Sciatic nerve (tissue), 2 donors: Measurements from ENCODE around the gene OAT. TPM values are rescaled to one million over a fixed set of nuclear protein-coding genes. Genes with fewer than 3 reads are reported as not detected.
"Not testable (repeated sequence)": the region's sequence is repeated elsewhere in the genome, so short reads cannot be mapped to it uniquely, and the experiment has no call there.

Experiments used
- ATAC-seq: fragments of 200-7000 bp; cut with Tn5 transposase; one replicate; pipeline ENCODE4 v1.9.1; 2020; ENCODE audit warnings: mild to moderate bottlenecking, moderate library complexity
- DNase-seq: peaks from one replicate; pipeline ENCODE4 v3.0.0-alpha.2; 2020; ENCODE audit warnings: low spot score
- intact Hi-C: fragments of 100-400 bp; cut with DNase I; formaldehyde crosslinking; loops from one replicate; pipeline ENCODE4 v1.14.2; 2022
- total RNA-seq: library from RNA; stranded (reverse); fragmentation: NEBNext Ultra II Directional; extraction: Animal tissue kit (Norgen Biotek cat#: 25700); gene quantifications from one replicate; pipeline ENCODE4 v1.2.1, GENCODE V29; 2021
- donor health status: DM: no; HTN: no; CAD: no.
- donor health status: DM: no; HTN: no; CAD: no.

The OAT gene
- total RNA-seq, 1 donor from 2014 or later = 104 TPM

DNA sequence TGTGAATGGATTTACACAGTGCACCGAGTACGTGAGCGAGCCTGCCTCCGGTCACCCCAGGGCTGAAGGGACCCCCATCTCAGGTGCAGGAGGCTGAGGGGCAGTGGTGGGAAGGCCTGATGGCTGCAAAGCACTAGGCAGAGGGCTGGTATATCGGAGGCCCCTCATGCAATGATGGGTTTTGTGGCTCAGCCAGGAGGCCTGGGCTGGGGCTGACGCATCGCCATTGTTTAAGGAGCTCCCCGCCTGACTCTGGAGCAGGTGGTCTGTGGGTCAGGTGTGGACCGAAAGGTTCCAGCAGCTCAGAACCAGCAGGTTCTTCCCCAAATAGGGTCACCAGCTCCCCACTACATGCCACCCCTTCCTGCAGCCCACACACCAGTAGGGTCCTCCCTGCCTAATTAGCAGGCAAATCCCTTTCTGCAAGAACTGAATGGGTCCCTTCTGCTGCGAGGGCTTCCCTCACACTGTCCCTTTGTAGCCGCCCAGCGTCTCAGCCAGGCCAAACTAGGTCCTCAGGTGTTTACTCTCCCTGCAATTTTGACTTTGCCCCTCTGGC is 33.0 kb downstream of the OAT start:
- ATAC-seq (no peak), DNase-seq (peak; percentile 19)
- intact Hi-C loops = loop anchor here (5.0 to 10.0 kb wide), 2 partner anchors 243 to 261 kb away; no protein-coding TSS in a partner anchor

- ATAC-seq (no peak), DNase-seq (peak; percentile 35)
- intact Hi-C loops = loop anchor here (5.0 to 10.0 kb wide), 2 partner anchors 242 to 260 kb away; no protein-coding TSS in a partner anchor
Observed at GRCh38 chr10:124384591-124385190, 34.0 kb downstream of the OAT start.

GRCh38 chr10:124384172-124384571 is 34.6 kb downstream of the OAT start:
- intact Hi-C loops = loop anchor here (10.0 kb wide), 1 partner anchor 259 kb away; no protein-coding TSS in a partner anchor
- ATAC-seq = no peak
- peak; percentile 30 for DNase-seq

GRCh38 chr10:124383496-124383895 is 35.2 kb downstream of the OAT start:
- ATAC-seq (no peak), DNase-seq (peak; percentile 45)
- intact Hi-C loops = loop anchor here (10.0 kb wide), 1 partner anchor 259 kb away; no protein-coding TSS in a partner anchor

GRCh38 chr10:124381011-124381611 is 37.6 kb downstream of the OAT start:
- intact Hi-C loops = loop anchor here (10.0 kb wide), 1 partner anchor 256 kb away; no protein-coding TSS in a partner anchor
- DNase-seq = peak; percentile 19
- no peak for ATAC-seq

DNA sequence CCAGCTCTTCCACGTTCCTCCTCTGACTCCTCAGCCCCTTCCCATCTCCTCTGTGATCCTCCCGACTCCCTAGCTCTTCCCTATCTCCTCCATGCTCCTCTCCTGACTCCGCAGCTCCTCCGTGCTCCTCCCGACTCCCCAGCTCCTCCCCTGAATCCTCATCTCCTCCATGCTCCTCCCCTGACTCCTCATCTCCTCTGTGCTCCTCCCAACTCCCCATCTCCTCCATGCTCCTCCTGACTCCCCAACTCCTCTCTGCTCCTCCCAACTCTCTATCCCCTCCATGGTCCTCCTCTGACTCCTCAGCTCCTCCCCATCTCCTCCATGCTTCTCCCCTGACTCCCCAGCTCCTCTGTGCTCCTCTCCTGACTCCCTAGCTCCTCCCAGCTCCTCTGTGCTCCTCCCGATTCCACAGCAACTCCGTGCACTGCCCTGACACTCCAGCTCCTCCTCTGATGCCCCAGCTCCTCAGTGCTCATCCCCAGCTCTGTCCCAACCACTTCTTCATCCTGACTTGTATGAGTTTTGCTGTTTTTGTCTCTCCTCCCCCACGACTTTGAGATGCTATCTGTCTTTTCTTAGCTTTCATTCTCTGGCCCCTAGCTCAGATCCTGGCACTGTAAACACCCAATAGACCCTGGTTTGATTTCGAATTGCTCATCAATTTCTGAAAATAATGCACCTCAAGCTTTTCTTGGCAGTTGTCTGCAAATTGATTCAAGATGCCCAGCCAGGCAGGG is 38.3 kb downstream of the OAT start:
- DNase-seq = no peak
- intact Hi-C loops = loop anchor here (10.0 kb wide), 1 partner anchor 256 kb away; no protein-coding TSS in a partner anchor
- no peak for ATAC-seq

DNA sequence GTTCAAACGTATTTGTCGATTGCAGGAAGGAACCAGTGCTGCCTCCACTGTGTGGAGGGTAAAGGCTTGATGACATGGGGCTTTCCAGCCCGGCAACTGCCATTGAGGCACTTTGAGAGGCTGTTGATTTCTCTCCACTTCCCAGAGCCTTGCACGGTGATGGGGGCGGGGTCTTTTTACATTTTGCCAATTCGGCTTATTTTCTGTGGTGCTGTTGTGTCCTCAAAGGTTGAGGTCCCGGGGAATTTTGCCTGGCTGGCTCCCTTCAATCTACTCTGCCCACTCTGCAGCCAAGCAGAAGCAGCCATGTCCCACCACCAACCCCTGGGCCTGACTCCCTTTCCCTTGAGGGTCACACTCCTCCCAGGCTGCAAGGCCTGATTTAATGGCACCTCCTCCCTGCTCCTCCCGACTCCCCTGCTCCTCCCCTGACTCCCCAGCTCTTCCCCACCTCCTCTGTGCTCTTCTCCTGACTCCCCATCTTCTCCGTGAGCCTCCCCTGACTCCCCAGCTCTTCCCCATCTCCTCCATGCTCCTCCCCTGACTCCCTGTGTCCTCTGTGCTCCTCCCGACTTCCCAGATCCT is 39.0 kb downstream of the OAT start:
- intact Hi-C loops = loop anchor here (10.0 kb wide), 1 partner anchor 255 kb away; no protein-coding TSS in a partner anchor
- DNase-seq (no peak), ATAC-seq (no peak)

DNA sequence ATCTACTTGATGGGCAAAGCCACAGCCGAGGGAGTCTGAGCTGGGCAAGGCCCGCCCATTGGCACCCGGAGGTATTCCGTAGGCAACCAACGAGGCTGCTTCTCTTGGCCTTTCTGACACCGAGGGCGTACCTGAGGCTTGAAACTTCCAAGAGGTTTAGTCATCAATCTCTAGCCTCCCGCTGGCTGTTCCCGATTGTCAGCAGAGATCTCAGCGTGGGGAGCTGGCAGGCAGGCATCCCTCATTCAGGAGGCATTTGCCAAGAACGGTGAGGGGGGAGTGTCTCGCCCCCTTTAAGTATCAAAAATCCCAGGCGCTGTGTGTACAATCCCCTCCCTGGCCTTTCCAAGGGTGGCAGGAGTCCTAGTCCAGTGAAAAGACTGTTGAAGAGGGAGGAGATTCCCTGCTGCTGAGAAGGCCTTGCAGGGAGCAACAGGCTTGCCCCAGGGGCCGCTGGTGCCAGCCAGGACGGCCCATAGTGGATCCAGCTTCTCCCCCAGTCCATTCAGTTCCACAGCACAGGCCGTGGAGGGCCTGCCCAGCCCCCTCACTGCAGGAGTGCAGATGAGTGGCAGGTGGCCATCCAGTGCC is 39.7 kb downstream of the OAT start:
- DNase-seq (no peak), ATAC-seq (no peak)
- intact Hi-C loops = no loop called here

DNA sequence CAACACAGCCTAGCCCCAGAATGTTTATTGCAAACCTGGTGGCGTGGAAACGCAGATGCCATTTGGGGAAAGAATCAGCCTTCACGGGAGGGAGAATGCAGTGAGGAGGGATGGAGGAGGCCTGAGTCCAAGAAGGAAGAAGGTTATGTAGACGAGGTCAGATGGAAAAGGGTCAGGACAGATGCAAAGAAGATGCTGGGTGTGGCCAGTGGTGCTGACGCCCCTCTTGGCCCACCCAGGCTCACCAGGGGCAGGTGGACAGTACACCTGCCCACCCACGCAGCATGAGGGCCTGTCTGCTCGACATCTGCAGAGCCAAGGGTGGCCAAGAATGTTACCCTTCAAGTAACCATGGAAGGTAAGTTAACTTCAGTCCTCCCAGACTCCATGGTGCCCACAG is 40.5 kb downstream of the OAT start:
- ATAC-seq = no peak
- DNase-seq = no peak

GRCh38 chr10:124377101-124377500 is 41.6 kb downstream of the OAT start:
- DNase-seq = no peak
- ATAC-seq = no peak
- intact Hi-C loops = no loop called here

More for the DNA sequence above, 40.5 kb downstream of the OAT start:
- intact Hi-C loops = no loop called here

DNA sequence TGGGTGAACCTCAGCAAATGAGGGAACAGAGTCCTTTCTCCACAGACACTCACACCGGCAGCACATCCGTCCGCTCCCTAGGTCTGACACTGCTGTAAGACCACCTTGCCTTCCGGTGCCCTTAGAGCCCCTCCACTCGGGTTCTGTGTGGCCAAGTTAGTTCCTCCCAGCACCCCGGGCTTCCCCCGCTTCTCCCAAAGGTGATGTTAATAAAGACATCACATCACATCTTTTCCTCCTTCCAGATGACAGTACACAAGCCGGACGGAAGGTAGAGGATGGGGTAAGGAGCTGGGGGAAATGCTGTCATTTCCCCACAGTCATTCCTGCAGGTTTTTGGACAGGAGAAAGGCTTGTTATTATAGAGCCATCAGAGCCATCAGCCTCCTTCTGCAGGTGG is 42.3 kb downstream of the OAT start:
- ATAC-seq (no peak), DNase-seq (no peak)
- intact Hi-C loops = no loop called here

- intact Hi-C loops = no loop called here
- DNase-seq = no peak
- ATAC-seq = no peak
Observed at GRCh38 chr10:124375691-124376090, 43.0 kb downstream of the OAT start.

DNA sequence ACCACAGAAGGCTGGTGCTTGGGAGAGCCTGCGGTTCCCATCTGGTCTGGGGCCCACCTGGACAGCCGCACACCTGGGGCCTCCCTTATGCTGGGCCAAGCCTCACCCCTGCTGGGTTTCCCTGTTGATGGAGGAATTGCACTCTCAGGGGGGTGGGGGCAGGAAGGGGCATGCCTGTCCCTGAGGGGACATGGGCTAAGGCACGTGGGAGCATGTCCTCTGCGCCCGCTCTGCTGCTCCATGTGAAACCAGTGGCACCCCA is 43.4 kb downstream of the OAT start:
- intact Hi-C loops = no loop called here
- ATAC-seq (no peak), DNase-seq (no peak)

- ATAC-seq = no peak
- intact Hi-C loops = no loop called here
- no peak for DNase-seq
Observed at GRCh38 chr10:124374535-124375352, 44.0 kb downstream of the OAT start.

- no peak for DNase-seq
- intact Hi-C loops = no loop called here
- ATAC-seq = no peak
Observed at GRCh38 chr10:124372899-124373298, 45.8 kb downstream of the OAT start.

DNA sequence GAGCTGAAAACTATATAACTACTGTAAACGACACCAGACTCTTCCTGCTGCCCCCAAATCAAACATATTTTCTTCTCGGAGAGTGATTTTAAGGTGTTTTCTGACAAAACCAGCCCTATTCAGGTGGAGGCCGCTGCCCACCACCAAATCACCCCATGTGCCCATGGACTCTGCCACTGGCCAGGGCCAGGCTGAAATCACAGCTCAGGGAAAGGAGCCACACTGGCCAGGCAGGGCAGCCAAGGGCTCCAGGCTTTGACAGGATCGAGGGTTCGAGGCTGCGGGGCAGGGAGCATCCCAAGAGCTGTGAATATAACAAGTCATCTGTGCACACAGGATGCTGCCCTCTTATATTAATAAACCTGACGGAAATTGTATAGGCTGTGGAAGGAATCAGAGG is 48.3 kb downstream of the OAT start:
- no peak for DNase-seq
- intact Hi-C loops = no loop called here
- ATAC-seq = no peak

- DNase-seq (no peak), ATAC-seq (no peak)
- intact Hi-C loops = no loop called here
Observed at GRCh38 chr10:124369986-124370385, 48.7 kb downstream of the OAT start.

DNA sequence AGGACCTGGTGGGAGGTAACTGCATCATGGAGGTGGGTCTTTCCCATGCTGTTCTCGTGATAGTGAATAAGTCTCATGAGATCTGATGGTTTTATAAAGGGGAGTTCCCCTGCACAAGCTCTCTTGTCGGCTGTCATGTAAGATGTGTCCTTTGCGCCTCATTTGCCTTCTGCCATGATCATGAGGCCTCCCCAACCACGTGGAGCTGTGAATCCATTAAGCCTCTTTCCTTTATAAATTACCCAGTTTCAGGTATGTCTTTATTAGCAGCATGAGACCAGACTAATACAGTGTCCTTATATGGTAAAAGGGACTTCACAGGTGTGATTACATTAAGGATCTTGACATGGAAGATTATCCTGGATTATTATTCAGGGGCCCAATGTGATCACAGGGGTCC is 49.2 kb downstream of the OAT start:
- DNase-seq = not testable (repeated sequence)

More for the DNA sequence above, 49.2 kb downstream of the OAT start:
- intact Hi-C loops, ATAC-seq: not testable (repeated sequence)
